GM23338 (cell line): ENCODE results near the gene COG7.
"Not testable (repeated sequence)": the region's sequence is repeated elsewhere in the genome, so short reads cannot be mapped to it uniquely, and the experiment has no call there.

Source experiments
- CTCF ChIP-seq, 2 experiments: fragments of 200-600 bp in 1 of 2; sonication (generic) in 1 of 2; conservative IDR thresholded peaks; 2 replicates each; pipeline versions ENCODE4 v1.5.1 to v1.6.1; 2016 to 2017; ENCODE audit warnings: antibody characterized with exemption in 2 of 2, low read depth in 2 of 2, mild to moderate bottlenecking in 2 of 2, moderate library complexity in 1 of 2
- EZH2 ChIP-seq: fragments of 200-600 bp; sonication (generic); IDR thresholded peaks from one replicate; pipeline ENCODE4 v1.8.0; 2017; ENCODE audit warnings: antibody characterized with exemption, mild to moderate bottlenecking, low read depth; ENCODE audit not compliant: unreplicated experiment
- NANOG ChIP-seq: IDR thresholded peaks from 2 replicates; pipeline ENCODE4 v1.6.1; 2016; ENCODE audit warnings: antibody characterized with exemption, borderline replicate concordance

DNA sequence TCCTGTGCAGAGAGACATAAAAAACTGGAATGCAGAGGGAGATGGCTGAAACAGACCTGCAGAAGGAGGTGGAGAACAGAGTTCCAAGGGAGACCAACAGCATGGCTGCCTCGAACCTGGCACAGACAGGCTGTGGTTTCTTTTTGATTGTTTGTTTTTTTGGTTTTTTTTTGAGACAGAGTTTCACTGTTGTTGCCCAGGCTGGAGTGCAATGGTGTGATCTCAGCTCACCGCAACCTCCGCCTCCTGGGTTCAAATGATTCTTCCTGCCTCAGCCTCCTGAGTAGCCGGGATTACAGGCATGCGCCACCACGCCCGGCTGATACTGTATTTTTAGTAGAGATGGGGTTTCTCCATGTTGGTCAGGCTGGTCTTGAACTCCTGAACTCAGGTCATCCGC is 30.5 kb upstream of the COG7 start:
- not testable (repeated sequence) for TF ChIP-seq CTCF (conservative IDR thresholded peaks at IDR 0.05; ENCODE audit: low read depth in 2 of 2); EZH2; NANOG
